ENCODE data around the gene TEX35. TPM values are rescaled to one million over a fixed set of nuclear protein-coding genes. Genes with fewer than 3 reads are reported as not detected.

The TEX35 gene
- total RNA-seq, 1 donor from 2014 or later, result not detected

- TF ChIP-seq CTCF (IDR thresholded peaks at IDR 0.05; ENCODE audit: unreplicated experiment), result no peak
- H3K27ac Mint-ChIP-seq, result no peak overlapping the region
Measured at GRCh38 chr1:178493301-178493741, 19.6 kb upstream of the TEX35 start.

GRCh38 chr1:178494569-178494971 is 18.3 kb upstream of the TEX35 start:
- no peak overlapping the region for H3K4me3 Mint-ChIP-seq (ENCODE audit: low read depth)
- no peaks in the 10 kb centered on the region for H3K9me3 Mint-ChIP-seq (ENCODE audit: low read depth)
- no peak for TF ChIP-seq CTCF (IDR thresholded peaks at IDR 0.05; ENCODE audit: unreplicated experiment)
- DNase-seq (ENCODE audit: low spot score, unreplicated experiment), result no peak
- H3K4me1 Mint-ChIP-seq (ENCODE audit: low read depth), result no peaks in the 10 kb centered on the region
- H3K27ac Mint-ChIP-seq, result no peak overlapping the region
- H3K27me3 Mint-ChIP-seq, result peaks cover 7% of the 10 kb centered on the region
- no peaks in the 10 kb centered on the region for H3K36me3 Mint-ChIP-seq (ENCODE audit: insufficient read depth)

More at GRCh38 chr1:178493301-178493741, 19.6 kb upstream of the TEX35 start:
- Mint-ChIP-seq H3K4me1 (ENCODE audit: low read depth) (no peaks in the 10 kb centered on the region), H3K4me3 (ENCODE audit: low read depth) (no peak overlapping the region), H3K27me3 (peaks cover 7% of the 10 kb centered on the region), H3K9me3 (ENCODE audit: low read depth) (no peaks in the 10 kb centered on the region), H3K36me3 (ENCODE audit: insufficient read depth) (no peaks in the 10 kb centered on the region)
- no peak for DNase-seq (ENCODE audit: low spot score, unreplicated experiment)

- Mint-ChIP-seq H3K27ac (no peak overlapping the region), H3K36me3 (ENCODE audit: insufficient read depth) (no peaks in the 10 kb centered on the region), H3K27me3 (peaks cover 7% of the 10 kb centered on the region), H3K9me3 (ENCODE audit: low read depth) (no peaks in the 10 kb centered on the region), H3K4me3 (ENCODE audit: low read depth) (no peak overlapping the region), H3K4me1 (ENCODE audit: low read depth) (no peaks in the 10 kb centered on the region)
- no peak for DNase-seq (ENCODE audit: low spot score, unreplicated experiment)
- no peak for TF ChIP-seq CTCF (IDR thresholded peaks at IDR 0.05; ENCODE audit: unreplicated experiment)
Measured at GRCh38 chr1:178495158-178495557, 17.8 kb upstream of the TEX35 start.

GRCh38 chr1:178495741-178496409 is 17.0 kb upstream of the TEX35 start:
- Mint-ChIP-seq H3K36me3 (ENCODE audit: insufficient read depth) (no peaks in the 10 kb centered on the region), H3K27ac (no peak overlapping the region)
- DNase-seq (ENCODE audit: low spot score, unreplicated experiment), result no peak

More at GRCh38 chr1:178495741-178496409, 17.0 kb upstream of the TEX35 start:
- no peaks in the 10 kb centered on the region for H3K9me3 Mint-ChIP-seq (ENCODE audit: low read depth)
- TF ChIP-seq CTCF (IDR thresholded peaks at IDR 0.05; ENCODE audit: unreplicated experiment), result no peak
- H3K4me1 Mint-ChIP-seq (ENCODE audit: low read depth), result no peaks in the 10 kb centered on the region
- no peak overlapping the region for H3K4me3 Mint-ChIP-seq (ENCODE audit: low read depth)
- peaks cover 7% of the 10 kb centered on the region for H3K27me3 Mint-ChIP-seq

Measured in progenitor cell of endocrine pancreas (in vitro differentiated cells).